Measurements from ENCODE around the gene LTBP2. TPM values are rescaled to one million over a fixed set of nuclear protein-coding genes. Genes with fewer than 3 reads are reported as not detected.
"Not testable (repeated sequence)": the region's sequence is repeated elsewhere in the genome, so short reads cannot be mapped to it uniquely, and the experiment has no call there.

The LTBP2 gene
- total RNA-seq, 1 donor: 210 TPM

DNA sequence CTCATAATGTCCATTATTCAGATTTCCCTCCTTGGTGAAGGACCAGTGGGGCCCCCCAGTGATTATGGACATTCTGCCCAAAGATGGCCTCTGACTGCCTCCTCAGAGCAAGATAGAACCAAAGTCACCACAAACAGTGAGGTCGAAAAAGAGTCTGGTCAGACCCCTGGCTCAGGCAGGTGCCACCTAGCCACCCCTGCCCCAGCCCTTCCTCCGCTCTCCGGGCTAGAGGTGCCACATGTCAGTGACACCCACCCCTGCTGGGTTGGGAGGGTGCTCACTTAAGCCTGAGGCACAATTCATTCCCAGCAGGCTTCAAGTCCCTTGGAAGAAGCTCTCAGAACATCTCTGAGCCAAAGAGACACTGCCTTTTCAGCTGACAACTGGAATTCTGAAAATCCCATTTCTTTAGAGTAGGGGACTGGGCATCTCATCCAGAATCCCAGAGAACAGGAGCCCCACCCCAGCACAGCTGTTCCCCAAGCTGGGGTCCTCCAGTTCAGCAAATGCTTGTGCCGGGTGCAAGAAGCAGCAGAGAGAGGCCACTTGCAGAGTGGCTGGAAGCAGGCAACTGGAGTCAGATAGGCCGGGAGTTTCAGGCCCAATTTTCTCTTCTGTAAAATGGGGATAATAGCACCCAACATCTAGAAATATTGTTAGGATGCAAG is 68.1 kb downstream of the LTBP2 start:
- no peak overlapping the region for H3K4me3 ChIP-seq (ENCODE audit: low read depth, low read length)
- TF ChIP-seq, protein P1, sequence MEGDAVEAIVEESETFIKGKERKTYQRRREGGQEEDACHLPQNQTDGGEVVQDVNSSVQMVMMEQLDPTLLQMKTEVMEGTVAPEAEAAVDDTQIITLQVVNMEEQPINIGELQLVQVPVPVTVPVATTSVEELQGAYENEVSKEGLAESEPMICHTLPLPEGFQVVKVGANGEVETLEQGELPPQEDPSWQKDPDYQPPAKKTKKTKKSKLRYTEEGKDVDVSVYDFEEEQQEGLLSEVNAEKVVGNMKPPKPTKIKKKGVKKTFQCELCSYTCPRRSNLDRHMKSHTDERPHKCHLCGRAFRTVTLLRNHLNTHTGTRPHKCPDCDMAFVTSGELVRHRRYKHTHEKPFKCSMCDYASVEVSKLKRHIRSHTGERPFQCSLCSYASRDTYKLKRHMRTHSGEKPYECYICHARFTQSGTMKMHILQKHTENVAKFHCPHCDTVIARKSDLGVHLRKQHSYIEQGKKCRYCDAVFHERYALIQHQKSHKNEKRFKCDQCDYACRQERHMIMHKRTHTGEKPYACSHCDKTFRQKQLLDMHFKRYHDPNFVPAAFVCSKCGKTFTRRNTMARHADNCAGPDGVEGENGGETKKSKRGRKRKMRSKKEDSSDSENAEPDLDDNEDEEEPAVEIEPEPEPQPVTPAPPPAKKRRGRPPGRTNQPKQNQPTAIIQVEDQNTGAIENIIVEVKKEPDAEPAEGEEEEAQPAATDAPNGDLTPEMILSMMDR (IDR thresholded peaks at IDR 0.05; ENCODE audit: insufficient read depth, low read depth, low read length): no peak
- DNase-seq (ENCODE audit: low read depth): no peak

GRCh38 chr14:74542056-74542685 is 69.9 kb downstream of the LTBP2 start:
- no peak overlapping the region for H3K4me3 ChIP-seq (ENCODE audit: low read depth, low read length)
- TF ChIP-seq, protein P1 (IDR thresholded peaks at IDR 0.05; ENCODE audit: insufficient read depth, low read depth, low read length): no peak
- DNase-seq (ENCODE audit: low read depth): no peak

DNA sequence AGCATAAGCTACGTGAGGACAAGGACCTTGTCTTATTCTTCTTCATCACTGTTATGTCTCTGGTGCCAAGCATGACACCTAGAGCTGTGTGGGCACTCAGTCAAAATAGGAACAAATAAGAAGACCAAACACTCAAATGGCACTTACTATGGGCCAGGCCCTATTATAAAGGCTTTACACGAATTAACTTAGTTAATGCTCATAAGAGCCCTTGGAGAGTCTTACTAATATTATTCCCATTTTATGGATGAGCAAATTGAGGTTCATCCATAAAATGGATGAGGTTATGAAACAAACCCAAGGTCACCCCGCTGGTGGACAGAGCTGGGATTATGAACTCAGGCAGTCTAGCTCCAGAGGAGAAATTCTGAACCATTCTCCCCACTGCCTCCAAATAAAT is 70.8 kb downstream of the LTBP2 start:
- TF ChIP-seq, protein P1 (IDR thresholded peaks at IDR 0.05; ENCODE audit: insufficient read depth, low read depth, low read length): no peak
- DNase-seq (ENCODE audit: low read depth): no peak
- H3K4me3 ChIP-seq (ENCODE audit: low read depth, low read length): no peak overlapping the region

DNA sequence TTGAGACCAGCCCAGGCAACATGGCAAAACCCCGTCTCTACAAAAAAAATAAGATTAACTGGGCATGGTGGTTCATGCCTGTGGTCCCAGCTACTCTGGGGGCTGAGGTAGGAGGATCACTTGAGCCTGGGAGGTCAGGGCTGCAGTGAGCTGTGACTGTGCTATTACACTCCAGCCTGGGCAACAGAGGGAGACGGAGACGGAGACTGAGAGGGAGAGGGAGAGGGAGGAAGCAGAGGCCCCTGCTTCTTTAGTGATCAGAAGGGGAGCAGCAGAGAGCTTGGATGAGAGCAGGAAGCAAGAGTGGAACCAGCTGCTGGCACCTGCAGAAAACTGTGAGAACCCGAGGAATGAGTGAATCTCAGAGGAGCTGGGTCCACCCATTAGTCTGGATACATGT is 72.5 kb downstream of the LTBP2 start:
- DNase-seq (ENCODE audit: low read depth): no peak
- H3K4me3 ChIP-seq (ENCODE audit: low read depth, low read length): no peak overlapping the region
- TF ChIP-seq, protein P1 (IDR thresholded peaks at IDR 0.05; ENCODE audit: insufficient read depth, low read depth, low read length): no peak

- DNase-seq (ENCODE audit: low read depth): no peak
- H3K4me3 ChIP-seq (ENCODE audit: low read depth, low read length): no peak overlapping the region
- TF ChIP-seq, protein P1 (IDR thresholded peaks at IDR 0.05; ENCODE audit: insufficient read depth, low read depth, low read length): no peak
Measured at GRCh38 chr14:74538411-74539391, 73.3 kb downstream of the LTBP2 start.

DNA sequence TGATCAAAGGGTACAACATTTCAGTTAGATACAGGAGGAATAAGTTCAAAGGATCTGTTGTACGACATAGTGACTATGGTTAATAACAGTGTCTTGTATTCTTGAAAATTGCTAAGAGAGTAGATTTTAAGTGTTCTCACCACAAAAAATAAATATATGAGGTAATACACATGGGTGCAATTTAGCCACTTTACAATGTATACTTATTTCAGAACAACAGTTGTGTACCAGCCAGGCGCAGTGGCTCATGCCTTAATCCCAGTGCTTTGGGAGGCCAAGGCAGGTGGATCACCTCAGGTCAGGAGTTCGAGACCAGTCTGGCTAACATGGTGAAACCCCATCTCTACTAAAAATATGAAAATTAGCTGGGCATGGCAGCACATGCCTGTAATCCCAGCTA is 75.7 kb downstream of the LTBP2 start:
- DNase-seq (ENCODE audit: low read depth); H3K4me3 ChIP-seq (ENCODE audit: low read depth, low read length): not testable (repeated sequence)
